Measurements from ENCODE around the gene BMP7. TPM values are rescaled to one million over a fixed set of nuclear protein-coding genes. Genes with fewer than 3 reads are reported as not detected.

Gene BMP7
- total RNA-seq, 2 experiments from 2014 or later, result 2.2 to 94.2 TPM

- Histone ChIP-seq H3K79me2 (ENCODE audit: insufficient read depth, low read depth, low read length) (no peaks in the 10 kb centered on the region), H3K27ac (ENCODE audit: low read depth, low read length, poor library complexity, severe bottlenecking) (no peak overlapping the region), H4K20me1 (ENCODE audit: insufficient read depth, low read length) (no peaks in the 10 kb centered on the region), H2AFZ (ENCODE audit: low read length) (no peak overlapping the region), H3K9me2 (ENCODE audit: insufficient read depth, low read length) (no peaks in the 10 kb centered on the region), H3K4me1 (ENCODE audit: insufficient read depth, low read length, poor library complexity, severe bottlenecking) (no peaks in the 10 kb centered on the region), H3K4me2 (ENCODE audit: low read length) (no peak overlapping the region), H3K4me3 (ENCODE audit: low read depth, low read length, poor library complexity, severe bottlenecking) (no peak overlapping the region), H3K36me3 (ENCODE audit: insufficient read depth, low read length) (peaks cover 60% of the 10 kb centered on the region), H3K9me3 (ENCODE audit: low read length) (no peaks in the 10 kb centered on the region)
- DNase-seq (ENCODE audit: low spot score), result no peak
- ChIA-PET CTCF (ENCODE audit: unreplicated experiment) (no interaction called here), POLR2A (no interaction called here)
- TF ChIP-seq CTCF (conservative IDR thresholded peaks at IDR 0.05; ENCODE audit: low read length) (no peak), EZH2phosphoT487 (IDR thresholded peaks at IDR 0.05; ENCODE audit: borderline replicate concordance, low read depth, low read length) (no peak)
- no TSS peak for BruUV-seq (replicated peaks)
- intact Hi-C loops (cut with micrococcal nuclease; ENCODE audit: unreplicated experiment), result no loop called here
These were observed 57.0 kb downstream of the BMP7 start for GRCh38 chr20:57209413-57209812.

GRCh38 chr20:57208198-57208597 is 58.2 kb downstream of the BMP7 start:
- TF ChIP-seq EZH2phosphoT487 (IDR thresholded peaks at IDR 0.05; ENCODE audit: borderline replicate concordance, low read depth, low read length) (no peak), CTCF (conservative IDR thresholded peaks at IDR 0.05; ENCODE audit: low read length) (no peak)
- H3K4me2 ChIP-seq (ENCODE audit: low read length), result no peak overlapping the region
- no peaks in the 10 kb centered on the region for H4K20me1 ChIP-seq (ENCODE audit: insufficient read depth, low read length)
- H3K9me2 ChIP-seq (ENCODE audit: insufficient read depth, low read length), result no peaks in the 10 kb centered on the region
- H2AFZ ChIP-seq (ENCODE audit: low read length), result no peak overlapping the region
- no peaks in the 10 kb centered on the region for H3K79me2 ChIP-seq (ENCODE audit: insufficient read depth, low read depth, low read length)
- H3K4me1 ChIP-seq (ENCODE audit: insufficient read depth, low read length, poor library complexity, severe bottlenecking), result no peaks in the 10 kb centered on the region
- POLR2A ChIA-PET, result no interaction called here
- no peak for DNase-seq (ENCODE audit: low spot score)
- no TSS peak for BruUV-seq (replicated peaks)
- H3K27ac ChIP-seq (ENCODE audit: low read depth, low read length, poor library complexity, severe bottlenecking), result no peak overlapping the region
- no peaks in the 10 kb centered on the region for H3K9me3 ChIP-seq (ENCODE audit: low read length)
- H3K36me3 ChIP-seq (ENCODE audit: insufficient read depth, low read length), result peaks cover 66% of the 10 kb centered on the region
- no peak overlapping the region for H3K4me3 ChIP-seq (ENCODE audit: low read depth, low read length, poor library complexity, severe bottlenecking)
- CTCF ChIA-PET (ENCODE audit: unreplicated experiment), result no interaction called here
- intact Hi-C loops (cut with micrococcal nuclease; ENCODE audit: unreplicated experiment), result no loop called here

GRCh38 chr20:57207251-57207650 is 59.2 kb downstream of the BMP7 start:
- H3K9me3 ChIP-seq (ENCODE audit: low read length), result no peaks in the 10 kb centered on the region
- H3K4me1 ChIP-seq (ENCODE audit: insufficient read depth, low read length, poor library complexity, severe bottlenecking), result no peaks in the 10 kb centered on the region
- no TSS peak for BruUV-seq (replicated peaks)
- no peaks in the 10 kb centered on the region for H3K79me2 ChIP-seq (ENCODE audit: insufficient read depth, low read depth, low read length)
- H3K9me2 ChIP-seq (ENCODE audit: insufficient read depth, low read length), result no peaks in the 10 kb centered on the region
- H3K36me3 ChIP-seq (ENCODE audit: insufficient read depth, low read length), result peaks cover 71% of the 10 kb centered on the region
- H3K27ac ChIP-seq (ENCODE audit: low read depth, low read length, poor library complexity, severe bottlenecking), result no peak overlapping the region
- H4K20me1 ChIP-seq (ENCODE audit: insufficient read depth, low read length), result no peaks in the 10 kb centered on the region
- no peak for DNase-seq (ENCODE audit: low spot score)
- H3K4me3 ChIP-seq (ENCODE audit: low read depth, low read length, poor library complexity, severe bottlenecking), result no peak overlapping the region
- intact Hi-C loops (cut with micrococcal nuclease; ENCODE audit: unreplicated experiment), result no loop called here
- H2AFZ ChIP-seq (ENCODE audit: low read length), result no peak overlapping the region
- ChIA-PET CTCF (ENCODE audit: unreplicated experiment) (no interaction called here), POLR2A (no interaction called here)
- H3K4me2 ChIP-seq (ENCODE audit: low read length), result no peak overlapping the region
- TF ChIP-seq EZH2phosphoT487 (IDR thresholded peaks at IDR 0.05; ENCODE audit: borderline replicate concordance, low read depth, low read length), result no peak
- no peak for TF ChIP-seq CTCF (conservative IDR thresholded peaks at IDR 0.05; ENCODE audit: low read length)

Measured in OCI-LY7 (cell line).